ENCODE results near the gene SFRP5. TPM values are rescaled to one million over a fixed set of nuclear protein-coding genes. Genes with fewer than 3 reads are reported as not detected.

Gene SFRP5, protein sequence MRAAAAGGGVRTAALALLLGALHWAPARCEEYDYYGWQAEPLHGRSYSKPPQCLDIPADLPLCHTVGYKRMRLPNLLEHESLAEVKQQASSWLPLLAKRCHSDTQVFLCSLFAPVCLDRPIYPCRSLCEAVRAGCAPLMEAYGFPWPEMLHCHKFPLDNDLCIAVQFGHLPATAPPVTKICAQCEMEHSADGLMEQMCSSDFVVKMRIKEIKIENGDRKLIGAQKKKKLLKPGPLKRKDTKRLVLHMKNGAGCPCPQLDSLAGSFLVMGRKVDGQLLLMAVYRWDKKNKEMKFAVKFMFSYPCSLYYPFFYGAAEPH
- 3.0 and 6.7 TPM in 2 replicates for total RNA-seq (2014; rRNA removed; shearing (Covaris generic))

DNA sequence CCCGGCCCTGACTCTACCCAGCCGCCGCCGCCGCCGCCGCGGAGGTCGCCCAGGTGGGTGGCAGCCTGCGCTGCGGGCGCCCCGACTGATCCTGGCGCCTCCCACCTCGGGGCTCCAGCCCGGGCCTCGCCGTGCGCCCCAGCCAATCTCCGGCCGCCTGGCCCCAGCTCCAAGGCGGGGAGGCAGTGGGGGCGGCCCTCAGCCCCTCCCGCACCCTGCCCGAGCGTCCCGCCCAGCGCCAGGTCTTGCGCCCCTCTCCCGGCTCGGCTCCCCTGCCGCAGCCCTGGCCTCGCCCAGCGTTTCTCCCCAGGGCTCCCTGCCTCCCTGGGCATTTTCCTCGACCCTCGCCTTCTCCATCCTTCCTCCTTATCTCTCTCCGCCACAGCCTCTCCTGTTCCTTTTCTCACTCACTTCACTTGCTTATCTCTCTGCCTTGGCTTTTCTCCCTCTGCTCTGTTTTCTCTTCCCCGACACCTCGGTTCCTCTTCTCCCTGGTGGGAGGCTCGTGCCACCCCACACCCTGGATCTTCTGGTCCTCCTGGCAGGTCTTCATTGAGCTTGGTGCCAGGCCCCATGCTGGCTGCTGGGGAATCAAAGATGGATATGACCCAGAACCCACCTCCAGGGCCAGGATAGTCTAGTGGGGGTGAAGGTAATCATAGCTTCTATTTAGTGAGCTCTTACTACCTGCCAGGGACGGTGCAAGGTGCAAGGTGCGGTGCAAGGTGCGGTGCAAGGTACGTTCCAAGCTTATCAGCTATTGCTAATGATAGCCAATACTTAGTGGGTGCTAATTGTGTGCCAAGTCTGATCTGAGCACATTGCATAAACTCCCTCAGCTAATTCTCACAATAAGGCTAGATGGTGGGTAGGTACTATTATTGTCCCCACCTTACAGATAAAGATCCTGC is at the start of gene SFRP5:
Gene SFRP5, minus strand, starts transcription at position 87 of the 911 bp plus-strand sequence. CDS start 166 bp downstream, outside the sequence.
- peak; percentile 10 for DNase-seq (ENCODE audit: low read depth)

DNA sequence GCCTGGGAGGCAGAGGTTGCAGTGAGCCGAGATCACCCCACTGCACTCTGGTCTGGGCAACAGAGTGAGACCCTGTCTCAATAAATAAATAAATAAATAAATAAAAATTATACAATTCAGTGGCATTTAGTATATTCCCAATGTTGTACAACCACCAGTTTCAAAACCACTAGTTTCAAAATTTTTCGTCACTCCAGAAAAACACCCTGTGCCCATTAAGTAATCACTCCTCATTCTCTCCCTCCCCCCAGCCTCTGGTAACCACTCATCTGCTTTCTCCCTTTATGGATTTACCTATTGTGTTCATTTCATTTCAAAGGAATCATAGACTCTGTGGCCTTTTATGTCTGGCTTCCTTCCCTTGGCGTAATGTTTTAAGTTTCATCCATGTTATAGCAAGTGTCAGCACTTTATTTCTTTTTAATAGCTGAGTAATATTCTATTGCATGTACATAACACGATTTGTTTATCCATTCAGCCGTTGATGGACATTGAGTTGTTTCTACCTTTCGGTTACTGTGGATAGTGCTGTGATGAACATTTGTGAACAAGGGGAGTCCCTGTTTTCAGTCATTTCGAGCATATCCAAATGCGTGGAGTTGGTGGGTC is 48.4 kb upstream of the SFRP5 start:
- no peak for DNase-seq (ENCODE audit: low read depth)

DNA sequence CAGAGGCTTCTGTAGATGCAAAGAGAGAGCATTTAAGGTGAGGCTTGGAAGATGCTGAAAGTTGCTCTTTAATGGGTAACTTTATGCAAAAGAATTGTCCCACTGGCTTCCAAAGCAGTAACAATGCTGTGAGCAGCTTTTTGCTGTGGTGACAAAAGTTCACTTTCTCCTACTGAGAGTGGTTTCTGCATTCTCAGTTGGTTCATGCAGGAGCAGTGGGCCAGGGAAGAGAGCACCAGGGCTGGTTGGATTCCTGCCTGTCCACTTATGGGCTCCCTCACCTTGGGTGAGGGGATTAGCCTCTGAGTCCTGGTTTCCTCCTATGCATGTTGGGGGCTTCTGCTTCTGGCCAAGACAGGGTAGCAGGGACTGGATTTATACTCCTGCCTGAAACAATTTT is 46.8 kb upstream of the SFRP5 start:
- no peak for DNase-seq (ENCODE audit: low read depth)

DNA sequence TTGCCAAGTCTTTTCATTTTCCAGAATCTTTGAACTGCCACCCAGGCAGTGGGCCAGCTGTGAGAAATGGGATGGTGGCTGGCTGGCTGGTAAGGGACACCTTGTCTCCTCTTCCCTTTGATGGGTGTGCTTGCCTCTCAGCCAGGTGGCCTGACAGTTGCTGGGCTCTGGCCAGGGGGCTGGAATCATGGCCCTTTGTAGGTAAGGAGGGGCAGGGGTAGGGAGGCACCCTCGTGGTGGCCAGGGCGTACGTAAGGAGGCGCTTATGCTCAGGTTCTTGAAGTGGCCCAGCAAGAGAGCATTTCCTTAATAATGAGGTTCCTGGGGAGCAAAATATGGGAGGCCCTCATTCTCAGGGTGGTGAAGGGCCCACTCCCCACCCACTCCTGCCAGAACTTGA is 44.8 kb upstream of the SFRP5 start:
- no peak for DNase-seq (ENCODE audit: low read depth)

DNA sequence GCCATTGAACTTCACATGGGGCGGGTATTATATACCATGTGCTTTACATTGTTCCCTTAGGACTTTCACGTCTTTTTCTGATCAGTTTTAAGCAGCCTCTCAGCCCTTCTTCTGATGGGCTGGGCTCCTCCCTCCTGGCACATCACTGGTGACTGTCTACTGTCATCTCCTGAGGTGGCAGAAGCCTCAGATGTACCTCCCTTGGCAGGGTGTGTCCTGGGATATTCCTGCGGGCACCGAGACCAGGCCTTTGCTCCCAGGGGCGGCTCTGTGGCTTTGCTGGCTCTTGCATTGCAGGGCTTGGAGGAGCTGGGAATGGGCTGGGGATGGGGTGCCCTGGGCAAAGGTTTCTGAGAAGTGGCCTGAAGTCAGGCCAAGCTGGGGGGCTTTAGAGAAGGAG is 43.2 kb upstream of the SFRP5 start:
- DNase-seq (ENCODE audit: low read depth), result no peak

DNA sequence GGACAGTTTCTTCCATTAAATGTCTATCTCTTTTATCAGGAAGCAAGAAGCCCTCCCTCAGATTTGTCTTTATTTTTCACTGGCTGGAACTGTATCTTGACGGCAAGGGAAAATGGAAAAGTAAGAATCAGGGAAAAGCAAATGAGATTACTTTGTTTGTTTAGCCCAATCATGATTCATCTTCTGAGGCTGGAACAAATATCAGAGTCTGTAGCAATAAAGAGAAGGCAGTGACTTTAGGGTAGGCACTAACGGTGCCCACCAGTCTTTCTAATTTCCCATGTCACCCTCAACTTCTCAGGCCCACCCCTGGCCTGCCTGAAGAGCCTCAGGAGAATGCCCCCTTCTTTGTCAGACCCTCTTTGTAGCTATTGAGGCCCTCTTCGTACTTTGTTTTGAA is 41.5 kb upstream of the SFRP5 start:
- DNase-seq (ENCODE audit: low read depth), result no peak

DNA sequence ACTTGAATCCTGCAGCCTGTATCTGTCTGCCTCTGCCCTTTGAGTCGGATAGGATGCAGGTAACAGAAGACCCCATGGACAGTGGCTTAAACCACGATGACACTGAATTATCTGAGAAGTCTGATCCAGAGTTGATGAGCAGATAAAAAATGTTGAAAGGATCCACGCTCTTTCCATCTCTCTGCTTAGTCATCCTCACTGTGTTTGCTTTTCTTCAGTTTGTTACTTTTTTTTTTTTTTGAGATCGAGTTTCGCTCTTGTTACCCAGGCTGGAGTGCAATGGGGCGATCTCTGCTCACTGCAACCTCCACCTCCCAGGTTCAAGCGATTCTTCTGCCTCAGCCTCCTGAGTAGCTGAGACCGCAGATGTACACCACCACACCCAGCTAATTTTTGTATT is 40.9 kb upstream of the SFRP5 start:
- DNase-seq (ENCODE audit: low read depth), result no peak

DNA sequence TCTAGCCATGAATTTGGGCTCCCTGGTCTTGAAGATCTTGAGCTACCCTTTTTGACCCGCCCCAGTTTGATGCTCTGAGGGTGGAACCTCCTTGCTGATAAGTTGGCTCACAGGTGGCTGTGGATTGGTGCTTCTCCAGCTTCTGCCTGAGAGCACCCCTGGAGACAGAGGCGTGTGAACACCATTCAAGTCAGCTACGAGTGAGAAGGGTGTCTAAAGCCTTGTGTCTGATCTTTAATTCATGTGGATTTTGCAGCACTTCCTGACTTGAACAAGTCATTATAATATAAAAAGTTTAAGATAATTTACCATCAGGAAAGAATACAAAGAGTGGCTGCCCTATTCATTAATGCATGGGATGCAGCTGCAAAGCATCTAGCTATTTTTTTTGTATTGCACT is 40.2 kb upstream of the SFRP5 start:
- DNase-seq (ENCODE audit: low read depth), result no peak

DNA sequence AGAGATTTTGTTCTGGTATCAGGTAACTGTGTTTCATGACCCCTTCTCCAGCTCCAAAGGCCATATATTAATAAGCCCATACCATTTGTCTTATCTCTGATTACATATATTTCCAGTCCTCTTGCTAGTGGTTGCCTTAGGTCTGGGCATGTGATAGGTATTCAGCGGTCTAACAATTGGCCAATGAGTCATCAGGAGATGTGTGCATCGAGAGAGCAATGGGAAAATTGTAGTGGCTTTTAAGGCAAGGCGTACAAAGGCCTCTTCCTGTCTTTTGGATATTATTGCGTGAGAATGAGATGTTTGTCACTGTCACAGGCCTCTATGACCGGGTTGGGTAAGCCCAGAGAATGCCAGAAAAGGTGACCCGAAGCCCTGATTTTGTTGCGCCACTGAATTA is 38.6 kb upstream of the SFRP5 start:
- DNase-seq (ENCODE audit: low read depth), result peak; percentile 83

DNA sequence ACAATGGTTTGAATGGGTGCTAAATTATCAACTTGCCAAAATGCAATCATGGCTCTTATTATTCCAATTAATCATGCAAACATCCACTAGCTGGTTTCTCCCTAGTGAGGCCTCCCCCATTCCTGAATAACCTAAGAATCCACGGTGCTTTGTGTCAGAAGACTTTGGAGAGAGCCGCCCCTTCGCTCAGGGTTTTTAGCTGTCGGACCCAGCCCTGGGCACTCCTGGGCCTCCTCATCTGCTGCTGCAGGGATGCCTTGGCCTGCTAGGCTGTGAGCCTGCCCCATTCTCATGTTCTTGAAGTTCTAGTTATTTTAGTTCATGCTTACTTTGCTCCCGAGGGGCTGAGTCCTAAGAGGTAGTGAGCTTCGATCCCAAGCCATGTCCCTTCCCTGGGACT is 34.1 kb upstream of the SFRP5 start:
- no peak for DNase-seq (ENCODE audit: low read depth)

DNA sequence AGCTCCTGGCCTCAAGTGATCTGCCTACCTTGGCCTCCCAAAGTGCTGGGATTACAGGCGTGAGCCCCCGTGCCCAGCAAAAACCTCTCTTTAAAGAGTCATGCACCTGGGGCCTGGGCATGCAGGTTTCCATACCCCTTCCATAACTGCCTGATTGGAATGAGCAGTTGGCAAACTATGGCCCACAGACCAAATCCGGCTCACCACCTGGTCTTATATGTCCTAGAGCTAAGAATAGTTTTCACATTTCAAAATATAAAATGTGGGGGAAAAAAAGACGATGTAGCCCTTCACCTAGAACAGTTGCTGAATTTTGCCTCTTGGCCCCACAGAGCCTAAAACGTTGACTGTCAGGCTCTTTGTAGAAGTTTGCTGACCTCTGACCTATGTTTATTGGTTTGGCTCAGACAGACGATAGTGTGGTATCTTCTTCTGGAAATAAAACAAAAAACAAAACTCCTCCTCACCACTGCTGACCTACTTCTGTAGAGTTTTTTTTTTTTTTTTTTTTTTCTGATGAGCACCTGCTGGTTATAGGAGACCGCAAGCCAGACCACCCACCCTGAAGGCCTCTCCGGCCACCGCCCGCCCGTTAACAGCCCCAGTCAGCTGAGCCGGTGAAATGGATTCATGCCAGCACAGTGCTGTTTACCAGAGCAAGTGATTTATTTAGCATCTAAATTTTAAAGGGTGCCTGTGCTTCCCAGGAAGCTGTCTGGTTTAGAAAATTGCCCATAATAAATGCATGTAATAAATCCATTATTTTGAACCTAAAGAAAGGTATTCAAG is 33.5 kb upstream of the SFRP5 start:
- DNase-seq (ENCODE audit: low read depth), result no peak

DNA sequence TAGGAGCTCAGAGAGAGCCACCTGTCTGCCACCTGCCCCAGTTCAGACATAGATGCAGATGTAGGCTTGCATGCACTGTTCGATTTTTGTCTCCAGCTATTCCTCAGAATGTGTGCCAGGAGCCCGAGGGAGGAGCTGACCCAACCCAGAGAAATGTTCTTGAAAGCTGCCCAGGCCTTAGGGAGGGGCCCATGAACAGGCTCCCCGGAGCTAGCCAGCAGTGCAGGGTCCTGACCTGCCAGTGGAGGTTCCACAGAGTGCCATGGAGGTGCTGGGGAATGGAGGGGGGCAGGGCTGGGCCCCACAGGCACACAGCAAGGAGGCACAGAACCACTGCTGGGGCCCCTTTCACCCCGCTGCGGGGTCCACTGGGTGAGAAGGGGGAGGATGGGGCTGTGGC is 29.6 kb upstream of the SFRP5 start:
- DNase-seq (ENCODE audit: low read depth), result no peak

DNA sequence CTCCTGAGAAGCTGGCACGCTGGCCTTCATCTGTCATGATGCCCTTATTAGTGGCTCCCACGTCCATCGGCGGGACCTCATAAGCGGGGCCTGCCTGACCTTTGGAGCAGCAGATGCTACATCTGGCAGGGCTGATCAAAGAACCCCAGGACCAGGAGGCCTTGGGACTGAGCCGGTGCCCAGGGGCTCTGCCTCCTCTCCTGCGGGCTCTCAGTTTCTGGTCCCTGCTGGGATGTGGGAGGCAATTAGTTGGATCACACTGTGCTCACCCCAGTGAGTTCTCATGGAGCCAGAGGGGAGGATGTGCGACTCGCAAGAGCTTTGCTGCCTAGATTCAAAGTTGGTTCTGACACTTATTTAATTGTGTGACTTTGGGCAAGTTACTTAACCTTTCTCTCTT is 28.7 kb upstream of the SFRP5 start:
- no peak for DNase-seq (ENCODE audit: low read depth)

DNA sequence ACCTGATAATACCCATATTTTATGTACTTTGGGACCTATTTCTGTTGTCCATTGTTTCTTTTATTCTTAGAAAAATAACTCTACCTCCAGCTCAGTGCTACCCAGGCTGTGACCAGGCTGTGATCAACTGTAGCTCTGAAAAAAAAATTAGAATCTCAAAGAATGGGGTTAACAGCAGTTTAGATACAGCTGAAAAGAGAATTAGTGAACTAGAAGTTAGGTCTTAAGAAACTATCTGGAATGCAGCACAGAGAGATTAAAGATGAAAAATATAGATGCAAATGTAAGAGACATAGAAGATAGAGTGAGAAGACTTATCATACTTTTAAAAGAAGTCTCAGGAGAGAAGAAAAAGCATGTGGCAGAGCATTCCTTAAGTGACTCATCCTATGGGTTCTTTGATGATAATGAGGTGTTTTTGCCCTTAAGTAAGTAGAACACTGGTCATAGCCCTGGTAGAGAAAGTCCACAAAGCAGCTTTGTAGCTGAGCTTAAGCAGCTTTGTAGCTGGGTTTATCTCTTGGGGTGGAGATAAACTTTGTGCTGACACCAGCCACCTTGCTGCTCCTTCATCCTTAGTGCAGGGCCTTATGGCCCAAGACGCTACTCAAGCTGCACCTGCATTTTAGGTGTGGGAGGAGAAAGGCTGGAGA is 27.3 kb upstream of the SFRP5 start:
- no peak for DNase-seq (ENCODE audit: low read depth)

DNA sequence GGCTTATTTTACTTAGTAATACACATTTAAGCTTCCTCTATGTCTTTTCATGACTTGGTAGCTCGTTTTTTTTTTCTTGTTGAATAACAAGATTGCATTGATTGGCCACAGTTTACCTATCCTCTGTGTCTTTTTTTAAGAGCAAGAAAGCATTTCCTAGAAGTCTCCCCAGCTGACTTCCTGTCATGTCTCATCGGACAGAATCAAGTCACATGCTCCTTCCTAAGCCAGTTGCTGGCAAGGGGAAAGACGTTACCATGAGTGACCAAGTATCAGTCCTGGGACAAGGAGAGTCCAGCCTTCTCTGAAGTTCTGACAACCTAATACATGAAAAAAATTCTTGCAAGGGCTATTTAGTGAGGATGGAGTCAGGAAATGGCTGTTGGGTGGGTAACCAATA is 24.9 kb upstream of the SFRP5 start:
- no peak for DNase-seq (ENCODE audit: low read depth)

DNA sequence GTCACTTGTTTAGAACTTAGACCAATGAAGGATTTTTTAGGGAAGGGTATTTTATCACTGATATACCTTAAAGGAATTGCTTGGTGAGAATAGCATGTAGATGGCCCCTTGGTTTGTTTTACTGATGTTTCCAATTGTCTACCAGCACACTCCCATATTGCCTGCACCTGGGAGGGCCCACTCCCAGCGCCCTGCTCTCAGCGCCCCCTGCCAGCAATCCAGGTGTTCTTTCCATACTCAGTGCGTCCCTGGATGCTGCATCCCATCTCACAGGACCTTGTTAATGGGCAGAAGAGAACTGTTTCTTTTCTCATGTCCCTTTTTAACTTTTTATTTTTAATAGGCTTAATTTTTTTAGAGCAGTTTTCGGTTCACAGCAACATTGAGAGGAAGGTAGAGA is 24.1 kb upstream of the SFRP5 start:
- no peak for DNase-seq (ENCODE audit: low read depth)

DNA sequence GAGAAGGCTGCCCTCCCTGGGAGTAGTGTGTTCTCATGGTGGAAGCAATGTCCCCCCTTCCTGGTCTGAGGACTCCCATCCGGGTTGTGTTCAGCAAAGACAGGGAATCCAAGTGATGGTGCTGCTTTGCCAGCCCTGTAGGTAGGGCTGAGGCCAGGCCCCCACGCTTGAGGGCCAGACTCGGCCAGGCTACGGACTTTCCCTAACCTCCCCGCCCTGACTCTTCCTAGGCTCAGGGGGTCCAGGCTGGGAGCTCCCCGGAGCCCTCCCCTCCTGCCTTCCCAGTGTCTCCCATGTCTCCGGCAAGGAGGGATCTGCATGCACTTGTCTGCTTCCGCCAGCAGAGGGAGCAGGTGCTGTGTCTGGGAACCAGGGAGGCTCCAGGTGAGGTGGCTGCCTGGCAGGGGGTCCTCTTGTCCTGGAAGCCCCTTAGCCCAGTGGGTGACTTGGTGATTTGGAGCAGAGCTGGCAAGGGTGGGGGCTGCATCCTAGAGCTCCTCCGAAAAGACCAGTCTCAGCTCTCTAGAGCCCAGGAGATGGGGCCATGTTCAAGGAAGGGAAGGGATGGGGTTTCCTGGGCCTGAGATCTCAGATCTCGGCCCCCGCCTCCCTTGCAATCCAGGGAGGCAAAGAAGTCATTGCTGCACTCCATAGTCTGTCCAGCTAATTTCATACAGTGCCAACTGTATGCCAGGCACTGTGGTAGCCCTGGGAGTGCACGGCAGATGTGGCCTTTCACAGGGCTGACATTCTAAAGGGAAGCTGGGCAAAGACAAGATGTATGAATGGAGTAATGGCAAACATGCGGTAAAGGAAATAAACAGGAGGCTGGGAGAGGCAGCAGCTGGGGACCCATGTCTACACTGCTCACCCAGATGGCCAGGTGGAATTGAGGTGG is 20.3 kb upstream of the SFRP5 start:
- DNase-seq (ENCODE audit: low read depth), result peak; percentile 68

DNA sequence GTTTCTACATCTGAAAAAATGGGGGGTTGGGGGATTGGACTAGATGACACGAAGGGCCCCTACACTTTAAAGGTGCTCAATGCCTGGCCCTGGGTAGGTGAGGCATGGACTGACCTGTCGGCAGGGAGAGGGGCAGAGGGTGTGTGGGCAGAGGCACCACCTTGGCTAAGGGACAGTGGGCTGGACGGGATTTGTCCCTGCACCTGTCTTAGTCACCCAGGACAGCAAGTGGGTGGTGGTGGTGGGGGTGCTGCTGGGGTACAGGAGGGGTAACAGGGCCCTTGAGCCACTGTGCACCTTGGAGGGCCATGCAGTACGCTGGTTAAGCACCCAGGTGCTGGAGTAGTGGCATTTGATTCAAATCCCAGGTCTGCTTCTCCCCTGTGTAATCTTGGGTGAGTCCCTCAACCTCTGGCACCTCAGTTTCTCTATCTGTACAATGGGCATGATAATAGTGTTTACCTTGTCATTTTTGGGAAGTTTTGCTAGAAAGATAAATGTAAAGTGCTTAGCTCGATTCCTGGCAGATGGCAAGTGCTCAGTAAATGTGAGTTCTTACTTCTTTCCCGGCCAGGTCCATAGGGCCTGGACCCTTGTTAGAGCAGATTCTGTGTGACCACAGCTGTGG is 18.1 kb upstream of the SFRP5 start:
- DNase-seq (ENCODE audit: low read depth), result no peak

DNA sequence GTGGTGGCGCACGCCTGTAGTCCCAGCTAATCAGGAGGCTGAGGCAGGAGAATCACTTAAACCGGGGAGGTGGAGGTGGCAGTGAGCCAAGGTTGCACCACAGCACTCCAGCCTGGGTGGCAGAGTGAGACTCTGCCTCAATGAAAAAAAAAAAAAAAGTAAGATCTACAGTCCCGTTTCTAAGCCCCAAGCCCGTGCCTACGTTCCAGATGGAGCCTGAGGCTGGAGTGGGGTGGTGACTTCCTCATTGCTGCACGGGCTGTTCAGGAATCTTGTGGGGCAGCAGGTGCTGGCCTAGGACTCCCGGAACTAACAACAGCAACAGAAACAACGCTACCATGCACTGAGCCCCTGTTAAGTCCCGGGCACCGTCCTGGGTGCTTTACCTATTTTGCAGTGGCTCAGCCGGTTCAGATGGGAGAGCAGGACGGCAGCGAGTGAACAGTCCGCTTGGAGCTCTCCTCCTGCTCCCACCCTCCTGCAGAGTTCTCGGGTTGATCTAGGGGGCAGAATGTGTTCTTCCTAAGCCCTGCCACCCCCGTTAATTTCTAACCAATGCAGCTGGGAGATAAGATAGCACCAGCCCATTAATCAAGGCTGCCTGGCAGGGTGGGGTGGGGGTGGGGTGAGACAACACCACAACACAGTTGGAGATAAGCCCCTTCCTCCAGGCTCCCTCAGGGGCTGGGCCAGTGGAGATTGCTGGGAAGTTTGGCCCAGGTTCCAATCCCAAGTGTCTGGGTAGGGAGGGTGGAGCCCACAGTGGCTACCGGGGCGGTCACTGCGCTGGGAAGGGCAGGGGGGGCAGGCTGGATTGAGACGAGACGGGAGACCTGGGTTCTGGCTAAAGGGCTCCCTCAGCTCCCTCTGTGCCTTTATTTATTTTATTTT is 17.0 kb upstream of the SFRP5 start:
- DNase-seq (ENCODE audit: low read depth), result peak; percentile 27

Data from Daoy (cell line).